ENCODE data around the gene MAST3. TPM values are rescaled to one million over a fixed set of nuclear protein-coding genes. Genes with fewer than 3 reads are reported as not detected.

Gene MAST3
- total and polyA plus RNA-seq, 8 donors = 13.7 to 27.5 (median 23.6) TPM

- TF ChIP-seq CTCF (IDR thresholded peaks at IDR 0.05) = no peak
- no peak for FAIRE-seq
Observed at GRCh38 chr19:18117692-18118378, 20.3 kb downstream of the MAST3 start.

GRCh38 chr19:18118420-18119012 is 20.9 kb downstream of the MAST3 start:
- no peak for DNase-seq
- Histone ChIP-seq H3K9me3 (no peaks in the 10 kb centered on the region), H3K4me1 (peaks cover 8 to 21% (median 15%) of the 10 kb centered on the region in 3 donors), H3K36me3 (peaks cover 0 to 16% (median 10%) of the 10 kb centered on the region in 3 donors), H3K4me3 (peak overlapping the region; percentile 27 to 61 (median 42)), H3K27me3 (no peaks in the 10 kb centered on the region), H3K27ac (peak overlapping the region in 3 of 4 donors; percentile 22 to 52 (median 42))
- intact Hi-C loops (cut with DNase I) = loop anchor here in 1 of 3 donors (10.0 kb wide), 1 partner anchor 46 kb away; no protein-coding TSS in a partner anchor
- peak in 2 of 4 donors; percentile 2 to 6 for ATAC-seq
- WGBS, 2 donors = 32 to 38% methylated on average over 14 of the region's 14 CpGs
- no peak for TF ChIP-seq CTCF (IDR thresholded peaks at IDR 0.05)
- no peak for FAIRE-seq

More at GRCh38 chr19:18117692-18118378, 20.3 kb downstream of the MAST3 start:
- H3K4me1 ChIP-seq = peaks cover 8 to 21% (median 15%) of the 10 kb centered on the region in 3 donors
- peaks cover 0 to 9% (median 3%) of the 10 kb centered on the region in 3 donors for H3K36me3 ChIP-seq
- peak overlapping the region; percentile 27 to 61 (median 42) for H3K4me3 ChIP-seq
- WGBS, 2 donors = 3 to 5% methylated on average over 46 to 86 of the region's 86 CpGs
- H3K27me3 ChIP-seq = no peaks in the 10 kb centered on the region
- intact Hi-C loops (cut with DNase I) = loop anchor here in 1 of 3 donors (10.0 kb wide), 1 partner anchor 47 kb away; no protein-coding TSS in a partner anchor
- ATAC-seq = peak; percentile 84 to 94 (median 92)
- DNase-seq = peak; percentile 88 to 98 (median 95)
- H3K9me3 ChIP-seq = no peaks in the 10 kb centered on the region
- peak overlapping the region; percentile 22 to 52 (median 43) for H3K27ac ChIP-seq

- peaks cover 0 to 22% (median 10%) of the 10 kb centered on the region in 3 donors for H3K36me3 ChIP-seq
- WGBS, 2 donors = 34 to 39% methylated on average over 13 of the region's 13 CpGs
- TF ChIP-seq CTCF (IDR thresholded peaks at IDR 0.05) = no peak
- no peak overlapping the region for H3K27ac ChIP-seq
- FAIRE-seq (no peak), ATAC-seq (peak; percentile 13 to 41 (median 28)), DNase-seq (peak in 2 of 6 donors; percentile 55 to 59)
- H3K27me3 ChIP-seq = no peaks in the 10 kb centered on the region
- peaks cover 8 to 21% (median 15%) of the 10 kb centered on the region in 3 donors for H3K4me1 ChIP-seq
- peak overlapping the region in 1 of 4 donors; percentile 61 for H3K4me3 ChIP-seq
- H3K9me3 ChIP-seq = no peaks in the 10 kb centered on the region
- intact Hi-C loops (cut with DNase I) = loop anchor here in 1 of 3 donors (10.0 kb wide), 1 partner anchor 46 kb away; no protein-coding TSS in a partner anchor
Observed at GRCh38 chr19:18119013-18119716, 21.6 kb downstream of the MAST3 start.

GRCh38 chr19:18119717-18120105 is 22.1 kb downstream of the MAST3 start:
- ATAC-seq (peak in 1 of 4 donors; percentile 11), DNase-seq (no peak), FAIRE-seq (no peak)
- Histone ChIP-seq H3K27me3 (no peaks in the 10 kb centered on the region), H3K36me3 (peaks cover 2 to 27% (median 10%) of the 10 kb centered on the region in 3 donors), H3K4me3 (no peak overlapping the region), H3K4me1 (peaks cover 8 to 21% (median 15%) of the 10 kb centered on the region in 3 donors), H3K27ac (no peak overlapping the region), H3K9me3 (no peaks in the 10 kb centered on the region)
- TF ChIP-seq CTCF (IDR thresholded peaks at IDR 0.05) = no peak
- intact Hi-C loops (cut with DNase I) = loop anchor here in 1 of 3 donors (10.0 kb wide), 1 partner anchor 45 kb away; no protein-coding TSS in a partner anchor
- WGBS, 2 donors = 82 to 90% methylated on average over 14 of the region's 14 CpGs

All from pancreas (tissue), 10 donors.